HG03103 (cell line): ENCODE measurements around the gene SDR39U1.
"Not testable (repeated sequence)": the region's sequence is repeated elsewhere in the genome, so short reads cannot be mapped to it uniquely, and the experiment has no call there.

ENCODE experiments used
- ATAC-seq: cut with Tn5 transposase; IDR thresholded peaks from one replicate; pipeline ENCODE4 v1.9.1; 2021; ENCODE audit warnings: low read depth; ENCODE audit not compliant: unreplicated experiment

Gene SDR39U1, protein sequence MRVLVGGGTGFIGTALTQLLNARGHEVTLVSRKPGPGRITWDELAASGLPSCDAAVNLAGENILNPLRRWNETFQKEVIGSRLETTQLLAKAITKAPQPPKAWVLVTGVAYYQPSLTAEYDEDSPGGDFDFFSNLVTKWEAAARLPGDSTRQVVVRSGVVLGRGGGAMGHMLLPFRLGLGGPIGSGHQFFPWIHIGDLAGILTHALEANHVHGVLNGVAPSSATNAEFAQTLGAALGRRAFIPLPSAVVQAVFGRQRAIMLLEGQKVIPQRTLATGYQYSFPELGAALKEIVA

DNA sequence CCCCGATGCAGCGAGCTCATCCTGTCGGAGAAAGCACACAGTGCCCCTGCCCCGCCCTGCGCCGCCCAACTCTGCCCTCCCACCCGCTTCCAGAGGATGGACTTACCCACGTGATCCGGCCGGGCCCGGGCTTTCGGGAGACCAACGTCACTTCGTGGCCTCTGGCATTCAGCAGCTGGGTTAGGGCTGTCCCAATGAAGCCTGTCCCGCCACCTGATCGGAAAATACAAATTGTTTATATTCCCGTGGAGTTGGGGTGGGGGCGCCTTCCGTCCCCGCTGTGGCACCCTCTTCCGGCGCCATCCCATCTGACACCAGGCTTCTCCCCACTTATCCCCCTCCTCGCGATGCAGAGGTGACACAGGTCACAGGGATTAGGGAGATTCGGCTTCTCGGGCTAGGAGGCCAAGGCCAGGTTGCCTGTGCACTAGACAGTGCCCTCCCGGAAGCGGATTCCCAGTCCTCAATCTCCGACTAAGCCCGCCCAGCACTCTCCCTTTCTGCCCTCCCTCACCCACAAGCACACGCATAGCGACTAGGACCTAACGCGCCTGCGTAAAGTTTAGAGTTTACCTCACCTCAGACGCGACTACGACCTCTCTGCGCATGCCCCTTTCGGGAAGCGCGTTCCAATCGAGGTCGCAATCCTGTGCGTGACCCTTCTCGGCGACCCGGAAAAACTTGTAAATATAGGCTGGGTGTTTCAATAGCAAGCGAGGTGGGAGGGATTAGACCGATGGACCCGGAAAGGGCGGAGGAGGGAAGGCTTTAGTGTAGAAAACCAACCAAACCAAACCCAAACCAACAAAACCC lies at the start of gene SDR39U1:
Gene SDR39U1, minus strand, starts transcription at position 537 of the 813 bp plus-strand sequence. Its CDS starts 7 bp downstream, at position 530.
- ATAC-seq, result peak; percentile 92

DNA sequence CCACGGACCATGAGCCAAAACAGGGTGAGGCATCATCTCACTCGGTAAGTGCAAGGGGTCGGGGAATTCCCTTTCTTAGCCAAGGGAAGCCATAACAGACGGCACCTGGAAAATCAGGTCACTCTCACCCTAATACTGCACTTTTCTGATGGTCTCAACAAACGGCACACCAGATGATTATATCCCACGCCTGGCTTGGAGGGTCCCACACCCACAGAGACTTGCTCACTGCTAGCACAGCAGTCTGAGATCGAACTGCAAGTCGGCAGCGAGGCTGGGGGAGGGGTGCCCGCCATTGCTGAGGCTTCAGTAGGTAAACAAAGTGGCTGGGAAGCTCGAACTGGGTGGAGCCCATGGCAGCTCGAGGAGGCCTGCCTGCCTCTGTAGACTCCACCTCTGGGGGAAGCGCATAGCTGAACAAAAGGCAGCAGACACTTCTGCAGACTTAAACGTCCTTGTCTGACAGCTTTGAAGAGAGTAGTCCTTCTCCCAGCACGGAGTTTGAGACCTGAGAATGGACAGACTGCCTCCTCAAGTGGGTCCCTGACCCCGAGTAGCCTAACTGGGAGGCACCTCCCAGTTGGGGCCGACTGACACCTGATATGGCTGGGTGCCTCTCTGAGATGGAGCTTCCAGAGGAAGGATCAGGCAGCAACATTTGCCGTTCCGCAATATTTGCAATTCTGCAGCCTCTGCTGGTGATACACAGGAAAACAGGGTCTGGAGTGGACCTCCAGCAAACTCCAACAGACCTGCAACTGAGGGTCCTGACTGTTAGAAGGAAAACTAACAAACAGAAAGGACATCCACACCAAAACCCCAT lies 49.2 kb upstream of the SDR39U1 start:
- not testable (repeated sequence) for ATAC-seq

DNA sequence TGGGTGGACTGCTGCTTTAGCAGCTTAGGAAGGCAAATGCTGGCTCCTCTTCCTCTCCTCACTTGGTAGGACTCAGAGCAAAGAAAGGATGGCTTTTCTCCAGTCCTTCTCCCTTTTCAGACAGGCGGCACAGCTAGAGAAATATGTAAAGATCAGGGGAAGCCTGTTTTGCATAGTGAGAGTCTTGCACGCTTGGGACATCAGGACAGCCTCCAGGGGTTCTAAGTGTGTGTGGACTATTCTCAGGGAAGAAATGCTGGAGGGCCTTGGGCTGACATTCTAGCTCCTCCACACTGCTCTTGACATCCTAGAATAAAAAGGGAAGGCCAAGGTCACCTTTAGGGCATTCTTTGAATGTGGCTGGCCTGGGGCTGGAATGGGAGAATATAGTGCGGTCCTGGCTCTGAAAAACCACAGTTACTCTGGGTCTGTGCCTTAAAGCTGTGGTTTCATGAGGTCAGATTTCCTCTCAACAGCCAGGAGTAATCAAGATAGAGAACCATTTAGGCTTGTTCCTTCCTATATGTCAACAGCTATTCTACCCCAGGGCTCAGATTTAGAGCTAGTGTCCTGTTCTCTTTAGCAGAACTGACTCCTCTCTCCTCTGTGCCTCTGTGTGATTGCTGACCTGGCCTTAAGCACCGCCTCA lies 41.2 kb upstream of the SDR39U1 start:
- ATAC-seq, result no peak

DNA sequence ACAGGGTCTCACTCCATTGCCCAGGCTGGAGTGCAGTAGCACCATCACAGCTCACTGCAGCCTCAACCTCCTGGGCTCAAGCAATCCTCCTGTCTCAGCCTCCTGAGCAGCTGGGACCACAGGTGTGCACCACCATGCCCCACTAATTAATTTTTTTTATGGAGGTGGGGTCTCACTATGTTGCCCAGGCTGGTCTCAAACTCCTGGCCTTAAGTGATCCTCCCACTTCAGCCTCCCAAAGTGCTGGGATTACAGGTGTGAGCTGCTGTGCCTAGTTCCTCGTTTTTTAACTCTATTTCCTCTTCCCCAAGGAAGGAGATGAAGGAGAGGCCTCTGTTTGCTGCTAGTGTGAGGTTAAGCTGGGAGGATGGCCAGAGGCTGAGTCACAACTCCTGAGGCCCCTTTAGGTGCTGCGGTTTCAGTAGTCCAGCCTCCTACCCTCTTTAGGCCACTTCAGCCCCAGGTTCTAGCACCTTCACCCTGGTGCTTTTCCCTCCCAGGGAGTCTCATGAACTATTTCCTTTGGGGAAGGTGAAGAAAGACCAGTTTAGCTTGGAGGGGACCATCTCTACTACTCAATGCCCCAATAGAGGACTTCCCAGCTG lies 40.2 kb upstream of the SDR39U1 start:
- ATAC-seq, result not testable (repeated sequence)

DNA sequence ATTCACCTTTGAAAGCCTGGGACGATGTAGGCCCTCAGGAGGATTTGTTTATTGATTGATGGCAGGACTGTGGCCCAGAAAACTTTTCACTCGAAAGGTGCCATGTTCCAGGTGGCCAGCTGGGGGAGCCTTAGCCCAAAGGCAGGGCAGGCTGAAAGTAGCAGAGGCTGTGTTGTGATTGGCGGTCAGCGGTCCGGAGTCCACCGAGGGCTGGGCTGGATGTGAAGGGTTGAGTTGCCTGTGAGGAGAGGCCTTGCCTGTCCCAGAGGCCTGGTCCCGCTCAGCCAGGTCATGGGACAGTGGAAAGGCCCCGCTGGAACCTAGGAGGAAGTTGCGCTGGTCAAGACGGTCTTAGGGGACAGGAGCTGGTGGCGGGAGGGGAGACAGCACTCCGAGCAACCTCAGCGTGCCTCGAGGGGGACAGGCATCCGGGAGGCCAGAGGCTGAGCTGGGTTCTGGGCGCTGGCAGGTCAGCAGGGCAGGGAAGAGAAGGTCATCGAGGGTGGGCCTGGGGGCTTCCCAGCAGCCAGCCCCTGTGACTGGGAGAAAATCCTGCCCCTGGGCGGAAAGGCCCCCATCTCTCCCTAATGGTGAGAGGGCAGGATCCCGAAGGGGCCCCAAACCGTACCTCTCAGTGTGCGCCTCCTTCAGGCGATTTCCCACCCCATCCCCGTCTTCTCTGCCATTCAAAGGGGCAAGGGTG lies 39.2 kb upstream of the SDR39U1 start:
- peak; percentile 64 for ATAC-seq

DNA sequence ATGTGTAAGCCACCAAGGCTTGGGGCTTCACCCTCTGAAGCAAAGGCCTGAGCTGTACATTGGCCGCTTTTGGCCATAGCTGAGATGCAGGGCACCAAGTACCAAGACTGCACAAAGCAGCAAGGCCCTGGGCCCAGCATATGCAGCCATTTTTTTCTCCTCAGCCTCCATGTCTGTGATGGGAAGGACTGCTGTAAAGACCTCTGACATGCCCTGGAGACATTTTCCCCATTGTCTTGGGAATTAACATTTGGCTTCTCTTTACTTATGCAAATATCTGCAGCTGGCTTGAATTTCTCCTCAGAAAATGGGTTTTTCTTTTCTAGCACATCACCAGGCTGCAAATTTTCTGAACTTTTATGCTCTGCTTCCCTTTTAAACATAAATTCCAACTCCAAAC lies 37.4 kb upstream of the SDR39U1 start:
- not testable (repeated sequence) for ATAC-seq

DNA sequence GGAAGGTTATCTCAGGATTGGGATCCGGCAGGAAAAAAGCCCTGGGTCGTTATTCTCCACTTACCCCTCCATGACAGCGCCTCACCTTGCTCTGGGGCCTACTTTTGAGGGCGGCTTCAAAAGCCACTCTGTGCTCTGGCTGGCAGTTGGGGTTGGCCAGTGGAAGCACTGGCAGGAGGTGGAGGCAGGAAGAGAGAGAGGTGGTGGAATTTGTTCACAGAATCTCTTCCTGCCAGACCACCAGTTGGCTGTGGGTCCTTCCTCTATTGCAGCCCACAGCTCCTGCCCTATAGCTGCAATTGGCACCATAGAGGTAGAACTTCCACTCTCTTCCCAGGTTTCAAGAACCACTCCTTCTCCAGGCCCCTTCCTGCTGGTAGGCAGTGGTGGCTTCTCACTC lies 32.7 kb upstream of the SDR39U1 start:
- no peak for ATAC-seq

DNA sequence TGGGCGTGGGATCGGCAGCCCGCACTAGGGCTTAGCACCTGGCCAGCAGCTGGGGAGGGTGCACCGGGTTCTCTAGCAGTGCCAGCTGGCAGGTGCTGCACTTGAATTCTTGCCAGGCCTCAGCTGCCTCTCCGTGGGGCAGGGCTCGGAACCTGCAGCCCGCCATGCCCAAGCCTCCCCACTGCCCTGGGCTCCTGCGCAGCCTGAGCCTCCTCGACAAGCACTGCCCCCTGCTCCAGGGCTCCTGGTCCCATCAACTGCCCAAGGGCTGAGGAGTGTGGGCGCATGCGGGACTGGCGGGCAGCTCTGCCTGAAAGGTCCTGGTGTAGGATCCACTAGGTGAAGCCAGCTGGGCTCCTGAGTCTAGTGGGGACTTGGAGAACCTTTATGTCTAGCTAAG lies 30.6 kb upstream of the SDR39U1 start:
- no peak for ATAC-seq

DNA sequence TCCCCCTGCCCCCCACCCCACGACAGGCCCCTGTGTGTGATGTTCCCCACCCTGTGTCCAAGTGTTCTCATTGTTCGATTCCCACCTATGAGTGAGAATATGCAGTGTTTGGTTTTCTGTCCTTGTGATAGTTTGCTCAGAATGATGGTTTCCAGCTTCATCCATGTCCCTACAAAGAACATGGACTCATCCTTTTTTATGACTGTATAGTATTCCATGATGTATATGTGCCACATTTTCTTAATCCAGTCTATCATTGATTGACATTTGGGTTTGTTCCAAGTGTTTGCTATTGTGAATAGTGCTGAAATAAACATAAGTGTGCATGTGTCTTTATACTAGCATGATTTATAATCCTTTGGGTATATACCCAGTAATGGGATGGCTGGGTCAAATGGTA lies 27.9 kb upstream of the SDR39U1 start:
- ATAC-seq, result not testable (repeated sequence)

DNA sequence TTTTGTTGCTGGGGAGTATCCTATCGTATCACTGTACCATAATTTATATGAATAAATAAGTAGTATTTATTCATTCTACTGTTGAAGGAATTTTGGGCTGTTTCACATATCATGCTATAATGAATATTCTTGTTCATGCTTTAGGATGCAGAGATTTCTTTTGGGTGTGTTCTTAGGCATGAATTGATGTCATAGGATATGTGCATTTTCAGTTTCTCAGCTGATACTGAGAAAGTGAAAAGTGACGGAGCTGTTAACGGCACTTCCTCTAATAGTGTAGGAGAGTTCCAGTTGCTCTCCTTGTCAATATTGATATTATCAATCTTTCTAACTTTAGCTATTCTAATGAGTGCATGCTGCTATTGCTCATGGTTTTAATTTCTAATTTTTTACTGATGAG lies 23.2 kb upstream of the SDR39U1 start:
- ATAC-seq, result no peak

DNA sequence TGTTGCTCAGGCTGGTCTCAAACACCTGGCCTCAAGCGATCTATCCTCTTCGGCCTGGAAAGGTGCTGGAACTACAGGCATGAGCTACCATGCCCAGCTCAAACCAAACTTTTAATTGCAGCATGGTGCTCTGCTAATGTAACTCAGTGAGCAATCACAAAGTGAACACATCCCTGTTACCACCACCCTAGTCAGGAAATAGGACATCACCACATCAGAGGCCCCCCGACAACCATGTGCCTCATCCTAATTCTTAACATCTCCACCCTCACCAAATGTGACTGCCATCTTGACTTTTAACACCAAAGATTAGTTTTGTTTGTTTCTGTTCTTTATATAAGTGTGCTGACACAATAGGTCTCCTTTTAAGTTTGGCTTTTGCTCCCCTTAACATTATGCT lies 22.8 kb upstream of the SDR39U1 start:
- no peak for ATAC-seq

DNA sequence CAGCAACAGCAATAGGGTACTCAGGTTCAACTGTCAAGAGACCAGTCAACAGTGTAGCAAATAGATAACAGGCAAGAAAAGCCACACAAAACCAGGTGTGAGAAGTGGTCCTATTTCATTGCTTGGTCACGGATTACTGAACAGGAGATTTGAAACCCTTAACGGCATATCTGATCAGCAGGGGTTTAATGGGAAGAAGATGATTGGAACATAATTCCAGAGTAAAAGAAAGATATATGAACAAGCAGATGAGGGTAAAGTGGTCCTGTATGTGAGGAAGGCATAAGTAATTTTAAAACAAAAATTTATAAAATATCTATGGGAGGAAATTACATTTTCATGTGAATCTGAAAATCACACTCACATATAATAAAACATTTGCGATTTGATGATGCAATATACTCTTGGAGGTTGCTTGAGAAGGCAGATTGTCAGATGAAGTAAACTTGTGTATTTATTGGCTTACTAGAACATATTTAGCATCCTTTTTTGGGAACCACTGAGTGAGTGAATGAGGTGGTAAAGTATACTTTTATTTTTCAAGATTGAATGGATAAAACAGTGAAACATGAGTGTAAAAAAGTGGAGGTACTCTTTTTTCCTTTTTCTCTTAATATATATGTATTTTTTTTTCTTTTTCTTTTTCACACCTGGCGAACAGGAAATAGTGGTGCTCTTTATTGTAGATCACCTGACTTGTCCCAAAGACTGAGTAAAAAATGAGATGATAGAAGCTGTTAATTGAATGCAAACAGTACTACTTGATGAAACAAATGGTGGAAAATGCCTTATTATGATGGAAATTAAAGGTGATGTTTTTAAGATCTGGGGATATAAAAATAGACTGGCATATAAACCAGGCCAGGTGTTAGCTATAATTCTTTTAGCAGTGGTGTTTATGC lies 21.6 kb upstream of the SDR39U1 start:
- no peak for ATAC-seq

DNA sequence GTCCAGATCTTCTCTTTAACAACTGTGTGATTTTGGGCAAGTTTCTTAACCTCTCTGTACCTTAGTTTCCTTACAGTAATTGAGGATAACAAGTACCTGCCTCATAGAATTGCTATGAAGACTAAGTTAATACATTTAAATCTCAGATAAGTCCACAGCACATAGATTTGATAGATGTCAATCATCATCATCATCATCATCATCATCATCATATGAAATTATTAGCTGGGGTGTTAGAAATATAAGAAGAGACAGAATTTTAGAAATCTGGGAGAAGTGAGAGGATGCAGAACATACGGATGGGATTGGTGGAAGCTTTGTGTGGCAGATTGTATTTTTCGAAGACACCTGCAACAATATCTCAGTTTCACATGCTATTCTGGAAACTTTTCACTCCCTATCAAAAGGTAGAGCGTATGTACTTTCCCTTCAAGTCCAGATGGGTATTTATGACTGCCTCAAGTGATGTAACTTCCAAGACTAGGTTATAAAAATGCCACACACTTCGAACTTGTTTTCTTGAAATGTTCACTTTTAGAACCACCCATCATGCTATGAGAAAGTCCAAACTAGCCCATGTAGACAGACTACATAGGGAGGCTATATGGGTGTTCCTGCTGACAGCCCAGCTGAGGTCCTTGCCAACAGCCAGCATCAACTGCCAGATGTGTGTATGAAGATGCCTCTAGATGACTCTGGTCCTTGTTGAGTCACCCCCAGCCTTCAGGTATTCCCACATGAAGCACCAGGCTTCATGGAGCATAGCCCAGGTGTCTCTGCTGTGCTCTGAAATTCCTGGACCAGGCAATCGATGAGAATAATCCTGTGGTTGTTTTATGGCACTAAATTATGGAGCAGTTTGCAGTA lies 20.7 kb upstream of the SDR39U1 start:
- no peak for ATAC-seq

DNA sequence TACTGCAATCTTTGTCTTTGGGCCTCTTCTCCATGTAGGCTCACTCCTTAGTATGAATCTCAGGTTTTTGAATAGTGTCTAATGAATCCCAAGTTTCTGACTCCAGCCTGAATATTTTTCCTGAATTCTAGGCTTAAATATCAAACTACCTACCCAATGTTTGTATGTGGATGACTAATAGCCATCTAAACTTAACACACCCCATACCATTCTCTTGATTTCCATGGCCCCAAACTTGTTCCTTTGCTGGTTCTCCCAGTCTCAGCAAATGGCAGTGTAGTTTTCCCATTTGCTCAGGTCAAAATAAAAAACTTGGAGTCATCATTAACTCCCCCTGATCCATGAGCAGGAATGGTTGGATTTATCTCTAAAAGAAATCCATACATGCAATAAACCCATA lies 18.8 kb upstream of the SDR39U1 start:
- ATAC-seq, result no peak

DNA sequence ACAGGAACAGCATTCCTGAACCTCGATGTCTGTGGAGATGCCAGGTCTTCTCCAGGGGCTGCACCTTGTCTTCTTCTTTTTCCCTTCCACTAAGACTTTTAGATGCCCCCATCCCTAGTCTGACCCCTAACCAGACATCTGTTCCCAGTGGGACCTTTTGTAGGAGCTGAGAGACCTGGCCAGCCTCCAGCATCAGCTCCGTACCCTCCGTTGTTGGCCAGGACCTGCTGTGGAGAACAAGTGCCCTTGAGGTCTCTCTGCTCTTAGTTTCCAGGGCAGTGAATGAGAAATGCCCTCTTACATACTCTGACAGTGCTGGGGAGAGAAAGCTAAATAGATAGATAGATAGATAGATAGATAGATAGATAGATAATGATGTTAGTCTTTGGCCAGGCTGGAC lies 16.8 kb upstream of the SDR39U1 start:
- no peak for ATAC-seq

DNA sequence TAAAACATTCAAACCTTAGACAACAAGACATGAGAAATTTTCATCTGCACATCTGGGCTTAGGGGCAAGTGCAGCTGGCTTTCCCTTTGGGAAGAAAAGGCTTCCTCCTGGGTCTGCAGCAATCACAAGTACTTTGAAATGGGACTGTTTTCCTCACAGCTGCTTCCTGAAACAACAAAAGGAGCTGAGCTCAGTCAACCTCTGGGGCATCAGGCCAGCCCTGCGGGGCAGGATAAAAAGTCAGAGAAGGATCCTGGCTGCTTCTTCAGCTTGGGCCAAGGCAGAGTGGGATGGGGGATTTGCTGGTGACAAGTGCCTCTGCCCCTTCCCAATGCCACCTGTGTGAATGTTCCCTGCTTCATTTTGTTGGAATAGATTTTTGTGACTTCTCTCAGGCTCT lies 16.2 kb upstream of the SDR39U1 start:
- ATAC-seq, result no peak

DNA sequence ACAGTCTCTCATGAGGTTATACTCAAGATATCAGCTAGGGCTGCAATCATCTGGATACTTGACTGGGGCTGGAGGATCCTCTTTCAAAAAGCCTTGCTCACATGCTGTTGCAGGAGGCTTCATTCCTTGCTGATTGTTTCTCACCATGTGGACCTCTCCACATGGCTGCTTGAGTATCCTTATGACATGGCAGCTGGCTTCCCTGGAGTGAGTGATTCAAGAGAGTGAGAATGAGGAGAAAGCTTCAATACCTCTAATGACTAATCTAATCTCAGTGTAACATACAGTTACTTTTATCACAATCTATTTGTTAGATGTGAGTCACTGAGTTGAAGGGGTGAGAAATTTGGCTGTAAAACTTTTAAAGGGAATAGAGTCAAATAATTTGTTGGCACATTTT lies 14.4 kb upstream of the SDR39U1 start:
- no peak for ATAC-seq

DNA sequence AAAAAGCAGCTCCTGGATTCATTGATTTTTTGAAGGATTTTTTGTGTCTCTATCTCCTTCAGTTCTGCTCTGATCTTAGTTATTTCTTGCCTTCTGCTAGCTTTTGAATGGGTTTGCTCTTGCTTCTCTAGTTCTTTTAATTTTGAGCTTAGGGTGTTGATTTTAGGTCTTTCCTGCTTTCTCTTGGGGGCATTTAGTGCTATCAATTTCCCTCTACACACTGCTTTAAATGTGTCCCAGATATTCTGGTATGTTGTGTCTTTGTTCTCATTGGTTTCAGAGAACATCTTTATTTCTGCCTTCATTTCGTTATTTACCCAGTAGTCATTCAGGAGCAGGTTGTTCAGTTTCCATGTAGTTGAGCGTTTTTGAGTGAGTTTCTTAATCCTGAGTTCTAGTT lies 8.3 kb upstream of the SDR39U1 start:
- not testable (repeated sequence) for ATAC-seq
